Hindlimb muscle (tissue), 1 donor: ENCODE results near the gene SLC8B1. TPM values are rescaled to one million over a fixed set of nuclear protein-coding genes. Genes with fewer than 3 reads are reported as not detected.

Experiments used
- DNase-seq: peaks from one replicate; pipeline ENCODE4 v3.0.0-alpha.2; 2013
- polyA plus RNA-seq: library from polyadenylated mRNA; unstranded; fragments of 120-200 nt; gene quantifications from one replicate; pipeline ENCODE4 v1.2.1, GENCODE V29; 2013; ENCODE audit not compliant: insufficient read length

SLC8B1 gene
- polyA plus RNA-seq, 1 donor = 19.4 TPM

DNA sequence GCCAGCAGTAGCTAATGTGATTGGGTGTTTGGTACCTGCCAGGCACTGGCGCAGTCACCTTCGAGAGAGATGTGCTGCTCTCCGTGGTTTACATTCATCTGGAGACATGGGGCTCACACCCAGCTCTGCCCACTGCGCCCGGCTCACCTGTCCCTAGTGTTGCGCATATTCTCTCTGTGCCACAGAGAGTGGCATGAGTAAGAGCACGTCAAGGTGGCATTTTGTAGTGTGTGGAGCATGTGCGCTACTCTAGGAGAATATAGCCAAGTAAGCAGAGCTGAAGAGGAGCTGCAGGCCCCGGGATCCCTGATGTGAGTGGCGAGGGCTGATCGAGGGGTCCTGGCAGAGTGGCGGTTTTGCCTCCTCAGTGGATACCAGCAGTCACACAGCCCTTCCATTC, 66.8 kb downstream of the SLC8B1 start:
- no peak for DNase-seq

DNA sequence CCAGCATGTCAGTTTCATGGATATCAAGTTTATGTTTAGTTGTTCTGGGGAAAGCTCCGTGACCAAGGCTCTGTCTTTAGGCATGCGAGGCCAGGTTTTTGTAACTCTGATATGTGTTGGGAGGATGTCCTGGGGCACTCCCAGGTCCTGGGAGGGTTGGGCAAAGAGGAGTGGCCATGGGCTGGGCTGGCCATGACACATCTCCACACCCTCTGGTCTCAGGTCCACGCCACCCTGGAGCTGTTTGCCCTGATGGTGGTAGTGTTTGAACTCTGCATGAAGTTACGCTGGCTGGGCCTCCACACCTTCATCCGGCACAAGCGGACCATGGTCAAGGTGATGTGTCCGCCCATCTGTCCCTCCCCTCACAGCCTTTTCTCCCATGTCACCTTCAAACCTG, 67.3 kb downstream of the SLC8B1 start:
- no peak for DNase-seq

DNA sequence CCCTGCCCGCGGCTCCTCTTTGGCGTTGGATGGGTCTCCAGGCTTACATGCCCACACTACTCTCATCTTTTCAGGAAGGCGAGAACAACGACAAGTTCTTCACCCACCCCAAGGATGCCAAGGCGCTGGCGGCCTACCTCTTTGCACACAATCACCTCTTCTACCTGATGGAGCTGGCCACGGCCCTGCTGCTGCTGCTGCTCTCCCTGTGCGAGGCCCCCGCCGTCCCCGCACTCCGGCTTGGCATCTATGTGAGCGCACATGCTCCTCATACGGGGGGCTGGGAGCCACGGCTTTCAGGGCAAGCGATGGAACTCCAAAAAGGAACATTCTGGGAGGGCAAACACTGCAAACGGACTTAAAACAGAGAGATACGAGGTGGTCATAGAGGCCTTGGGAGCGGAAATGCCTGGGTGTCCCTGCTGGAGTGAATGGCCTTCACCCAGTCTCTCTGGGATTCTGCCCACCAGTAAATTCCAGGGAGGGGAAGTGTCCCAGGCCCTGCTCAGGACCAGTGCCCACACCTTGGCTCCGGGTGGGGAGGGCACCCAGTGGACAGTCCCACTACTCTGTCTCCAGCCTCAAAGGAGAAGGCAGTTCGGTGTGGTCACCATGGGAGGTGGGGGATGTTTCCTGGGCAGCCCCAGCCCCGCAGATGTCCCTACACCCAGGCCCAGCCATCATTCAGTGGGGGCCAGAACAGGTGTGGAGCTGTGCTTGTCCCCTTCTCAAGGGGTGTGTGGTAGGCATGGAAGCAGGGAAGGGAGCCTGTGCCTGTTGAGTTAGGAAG, 68.6 kb downstream of the SLC8B1 start:
- DNase-seq = no peak

DNA sequence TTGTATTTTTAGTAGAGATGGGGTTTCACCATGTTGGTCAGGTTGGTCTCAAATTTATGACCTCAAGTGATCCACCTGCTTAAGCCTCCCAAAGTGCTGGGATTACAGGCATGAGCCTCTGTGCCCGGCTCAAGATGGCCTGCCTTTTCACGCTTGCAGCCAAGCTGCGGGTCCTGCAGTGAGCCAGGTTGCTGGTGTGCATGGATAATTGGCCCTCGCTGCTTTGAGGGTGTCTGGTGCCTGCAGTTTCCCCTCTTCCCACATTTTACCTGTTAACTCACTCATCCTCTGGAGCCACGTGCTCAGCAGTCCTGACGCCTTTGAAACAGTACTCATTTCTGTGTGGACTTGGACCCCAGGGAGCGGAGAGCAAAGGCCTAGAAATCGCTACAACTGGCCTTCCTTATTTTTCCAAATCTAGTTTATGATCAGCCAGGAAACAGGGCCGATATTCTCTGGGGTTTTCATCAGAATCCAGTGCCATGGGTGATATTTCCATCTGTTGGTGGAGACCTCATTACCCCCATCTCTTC, 71.4 kb downstream of the SLC8B1 start:
- no peak for DNase-seq

DNA sequence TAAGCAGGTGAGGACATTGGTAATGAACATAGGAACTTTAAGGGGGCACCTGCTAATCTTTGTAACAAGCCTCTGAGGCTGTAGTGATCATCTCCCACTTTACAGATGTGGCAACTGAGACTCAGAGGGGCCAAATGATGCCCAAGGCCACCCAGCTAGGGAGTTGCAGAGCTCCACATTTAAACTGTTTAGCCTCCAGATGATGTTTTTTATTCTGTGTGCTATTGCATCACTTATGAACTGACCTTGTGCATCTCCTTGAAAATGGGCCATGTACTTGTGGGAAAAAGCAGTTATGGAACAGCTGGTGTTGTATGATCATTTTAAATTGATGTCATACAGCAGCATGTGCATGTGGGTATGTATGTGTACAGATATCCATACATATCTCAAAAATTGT, 72.2 kb downstream of the SLC8B1 start:
- no peak for DNase-seq

DNA sequence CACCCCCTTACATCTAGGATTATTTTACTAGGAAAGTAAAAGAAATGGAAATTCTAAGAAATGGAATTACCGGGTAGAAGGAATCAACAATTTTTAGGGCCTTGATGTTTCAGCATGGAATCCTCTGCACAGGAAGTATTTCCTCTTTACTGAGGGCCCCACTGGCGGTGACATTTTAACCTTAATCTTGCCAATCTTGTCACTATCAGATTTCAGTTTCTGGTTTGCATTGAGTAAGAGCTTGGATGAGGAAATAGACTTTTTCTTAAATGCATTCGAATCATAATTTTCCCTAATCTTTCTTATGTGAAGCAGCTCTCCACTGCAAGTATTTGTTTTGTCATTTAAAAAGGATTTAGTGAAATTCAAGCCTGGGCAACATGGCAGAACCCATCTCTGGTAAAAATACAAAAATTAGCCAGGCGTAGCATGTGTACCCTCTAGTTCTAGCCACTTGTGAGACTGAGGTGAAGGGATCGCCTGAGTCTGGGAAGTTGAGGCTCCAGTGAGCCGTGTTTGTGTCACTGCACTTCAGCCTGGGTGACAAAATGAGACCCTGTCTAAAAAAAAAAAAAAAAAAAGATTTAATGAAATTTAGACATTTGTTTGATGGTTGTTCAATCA, 73.0 kb downstream of the SLC8B1 start:
- DNase-seq = no peak

DNA sequence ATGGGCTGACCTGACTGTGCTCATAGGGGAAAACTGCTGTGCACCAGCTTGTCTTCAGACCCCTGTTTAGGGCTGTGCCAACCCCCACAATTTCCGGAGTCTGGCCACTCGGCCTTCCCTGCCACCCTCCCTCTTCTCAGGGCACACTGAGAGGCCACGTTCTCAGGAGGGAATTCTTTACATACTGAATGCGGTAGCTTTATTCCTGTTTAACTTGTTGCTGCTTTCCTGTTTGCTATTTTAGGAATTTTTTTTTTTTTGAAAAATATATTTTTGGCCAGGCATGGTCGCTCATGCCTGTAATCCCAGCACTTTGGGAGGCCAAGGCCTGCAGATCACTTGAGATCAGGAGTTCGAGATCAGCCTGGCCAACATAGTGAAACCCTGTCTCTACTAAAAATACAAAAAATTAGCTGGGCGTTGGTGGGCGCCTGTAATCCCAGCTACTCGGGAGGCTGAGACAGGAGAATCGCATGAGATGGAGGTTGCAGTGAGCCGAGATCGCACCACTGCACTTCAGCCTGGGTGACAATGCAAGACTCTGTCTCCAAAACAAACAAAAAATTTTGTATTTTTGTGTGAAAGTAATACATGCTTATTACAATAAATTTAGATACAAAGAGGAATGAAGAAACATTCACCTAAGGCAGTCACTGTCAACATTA, 74.1 kb downstream of the SLC8B1 start:
- no peak for DNase-seq

DNA sequence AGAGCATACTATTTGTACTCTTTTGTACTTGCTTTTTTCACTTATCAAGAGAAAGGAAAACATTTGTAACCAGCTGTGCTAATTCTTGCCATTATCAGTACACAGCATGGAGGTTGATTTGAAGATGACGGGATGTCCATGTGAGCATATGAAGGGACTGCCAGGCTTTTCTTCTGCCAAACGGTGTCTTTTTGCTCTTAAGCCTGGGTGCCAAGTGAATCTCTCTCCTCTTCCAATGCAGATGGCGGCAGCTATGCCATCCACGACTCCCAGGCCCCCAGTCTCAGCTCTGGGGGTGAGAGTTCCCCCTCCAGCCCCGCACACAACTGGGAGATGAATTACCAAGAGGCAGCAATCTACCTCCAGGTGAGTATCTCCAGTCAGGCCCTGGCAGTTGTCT, 74.8 kb downstream of the SLC8B1 start:
- no peak for DNase-seq

DNA sequence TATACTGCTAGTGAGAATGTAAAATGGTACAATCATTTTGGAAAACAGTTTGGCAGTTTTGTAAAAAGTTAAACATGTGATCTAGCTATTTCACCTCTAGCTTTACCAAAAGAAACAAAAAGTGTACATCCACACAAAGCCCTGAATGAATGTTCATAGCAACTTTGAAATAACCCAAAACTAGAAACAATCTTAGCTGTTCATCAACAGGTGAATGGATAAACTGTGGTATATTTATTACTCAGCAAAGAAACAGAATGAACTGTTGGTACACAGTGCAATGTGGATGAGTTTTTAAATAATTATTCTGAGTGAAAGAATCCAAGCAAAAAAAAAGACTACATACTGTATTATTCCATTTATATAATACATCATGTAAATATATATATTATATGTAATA, 77.3 kb downstream of the SLC8B1 start:
- DNase-seq = no peak

DNA sequence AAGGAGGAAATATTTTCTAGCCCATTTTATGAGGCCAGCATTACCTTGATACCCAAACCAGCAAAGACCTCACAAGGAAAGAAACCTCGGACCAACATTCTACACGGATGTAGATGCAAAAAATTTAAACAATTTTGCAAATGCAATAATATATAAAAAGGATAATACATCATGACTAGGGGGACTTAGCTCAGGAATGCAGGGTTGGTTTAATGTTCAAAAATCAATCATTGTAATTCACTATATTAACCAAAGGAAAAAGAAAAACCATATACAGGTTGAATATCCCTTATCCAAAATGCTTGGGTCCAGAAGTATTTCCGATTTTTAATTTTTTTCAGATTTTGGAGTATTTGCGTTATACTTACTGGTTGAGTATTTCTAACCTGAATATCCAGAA, 80.6 kb downstream of the SLC8B1 start:
- DNase-seq = no peak

DNA sequence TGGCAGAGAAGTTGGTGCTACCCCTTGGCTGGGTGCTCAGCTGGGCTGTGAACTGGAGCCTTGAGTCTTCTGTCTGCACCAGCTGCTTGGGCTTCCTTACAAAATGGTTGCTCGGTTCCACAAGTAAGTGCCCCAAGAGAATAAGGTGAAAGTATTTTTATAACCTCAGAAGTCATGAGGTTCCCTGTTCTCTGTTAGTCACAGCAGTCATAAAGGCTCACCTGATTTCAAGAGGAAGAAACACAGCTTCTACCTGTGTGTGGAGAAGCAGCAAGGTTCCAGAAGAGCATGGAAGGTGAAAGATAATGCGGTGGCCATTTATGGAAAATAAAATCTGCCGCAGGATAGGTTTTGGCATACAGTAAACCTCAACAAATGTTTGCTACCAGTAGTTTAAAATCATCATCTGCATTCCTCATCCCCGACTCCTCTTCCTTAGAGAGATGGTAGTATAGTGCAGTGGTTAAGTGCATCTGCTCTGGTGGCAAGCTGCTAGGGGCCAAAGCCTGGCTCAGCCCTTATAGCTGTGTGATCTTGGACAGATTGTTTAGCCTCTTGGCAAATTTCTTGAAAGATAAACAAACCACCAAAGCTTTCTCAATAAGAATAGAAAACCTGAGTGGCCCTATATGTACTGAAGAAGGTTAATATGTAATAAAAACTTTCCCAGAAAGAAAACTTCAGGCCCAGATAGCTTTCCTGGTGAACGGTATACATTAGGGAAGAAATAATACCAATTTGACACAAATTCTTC, 81.2 kb downstream of the SLC8B1 start:
- no peak for DNase-seq

DNA sequence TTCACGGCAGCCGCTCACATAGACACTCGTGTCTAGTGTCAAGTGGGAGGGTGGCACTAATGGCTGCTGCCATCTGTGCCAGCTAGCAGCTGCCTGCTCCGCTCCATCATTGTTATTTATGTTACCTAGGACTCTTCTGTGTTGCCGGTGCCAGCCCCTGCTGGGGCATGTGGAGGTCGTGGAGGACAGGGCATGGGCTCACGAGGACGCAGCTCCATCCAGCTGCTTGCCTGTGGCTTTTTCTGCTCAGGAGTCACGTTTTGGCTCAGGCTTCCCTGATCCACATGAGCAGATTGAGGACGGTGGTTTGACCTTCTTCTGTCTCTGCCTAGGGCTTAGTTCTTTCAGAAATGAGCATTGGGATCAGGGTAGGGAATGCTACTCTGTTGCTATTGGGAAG, 82.4 kb downstream of the SLC8B1 start:
- DNase-seq = no peak

DNA sequence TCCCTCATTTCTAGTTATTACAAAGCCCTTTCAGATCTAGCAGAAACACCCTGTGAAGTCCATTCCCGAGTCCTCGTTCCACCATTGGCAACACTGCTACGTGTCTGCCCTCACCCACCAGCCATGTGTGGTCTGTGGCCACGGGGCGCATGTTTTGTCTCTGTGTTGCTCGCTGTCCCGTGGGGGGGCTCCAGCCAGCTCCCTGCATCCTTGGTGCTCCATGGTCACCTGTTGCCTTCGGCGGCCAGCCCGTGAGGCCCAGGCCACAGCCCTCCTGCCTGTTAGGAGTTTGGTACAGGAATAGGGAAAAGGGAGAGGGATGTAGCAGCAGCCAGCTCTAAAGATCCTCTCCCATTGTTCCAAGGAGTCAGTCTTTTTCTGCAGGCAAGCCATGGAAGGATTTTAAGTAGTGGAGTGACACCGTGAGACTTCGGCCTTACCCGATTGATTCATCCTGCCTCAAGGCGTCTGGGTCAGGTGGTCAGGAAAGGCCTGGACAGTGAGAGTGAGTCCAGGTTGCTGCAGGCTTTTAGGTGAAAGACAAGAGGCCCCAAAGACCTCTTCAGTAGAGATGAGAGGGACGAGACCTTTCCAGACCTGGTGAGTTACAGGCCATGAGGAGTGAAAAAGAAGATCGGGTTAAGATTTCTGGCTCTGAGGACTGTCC, 83.4 kb downstream of the SLC8B1 start:
- DNase-seq = no peak

DNA sequence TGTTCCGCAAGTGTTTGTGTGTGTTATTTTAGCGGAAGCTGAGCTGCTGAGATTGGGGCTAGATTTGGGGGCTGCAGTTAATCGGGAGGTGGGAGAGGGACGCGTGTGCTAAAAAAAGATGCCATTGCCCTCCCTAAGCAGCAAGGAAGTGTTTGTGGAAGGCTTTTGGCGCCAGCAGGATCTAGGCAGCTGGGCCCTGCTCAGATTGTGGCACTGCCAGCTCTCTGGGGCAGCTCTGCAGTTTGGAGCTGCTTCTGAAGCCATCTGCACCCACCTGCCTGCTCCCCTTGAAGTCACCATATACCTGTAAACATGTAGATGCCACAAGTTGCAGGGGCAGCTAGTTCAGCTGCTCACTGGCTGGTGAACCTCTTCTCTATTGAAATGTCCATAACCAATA, 84.9 kb downstream of the SLC8B1 start:
- DNase-seq = no peak

DNA sequence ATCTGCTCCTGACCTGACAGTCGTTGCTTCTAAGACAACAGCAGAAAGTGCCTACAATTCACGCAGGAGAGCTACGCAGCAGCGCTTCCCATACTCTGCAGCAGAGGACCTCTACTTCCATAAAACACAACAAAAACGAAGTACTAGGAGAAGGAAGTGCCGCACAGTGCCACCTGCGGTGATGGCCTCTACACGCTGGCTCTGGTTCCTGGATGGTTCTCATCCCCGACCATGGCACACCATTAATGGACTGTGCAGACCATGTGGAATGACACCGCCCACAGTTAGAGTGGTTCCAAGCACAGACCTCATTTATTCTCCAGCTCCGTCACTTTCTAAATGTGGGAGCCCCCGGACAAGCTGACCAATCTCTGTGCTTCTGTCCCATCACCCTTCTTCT, 85.4 kb downstream of the SLC8B1 start:
- no peak for DNase-seq

DNA sequence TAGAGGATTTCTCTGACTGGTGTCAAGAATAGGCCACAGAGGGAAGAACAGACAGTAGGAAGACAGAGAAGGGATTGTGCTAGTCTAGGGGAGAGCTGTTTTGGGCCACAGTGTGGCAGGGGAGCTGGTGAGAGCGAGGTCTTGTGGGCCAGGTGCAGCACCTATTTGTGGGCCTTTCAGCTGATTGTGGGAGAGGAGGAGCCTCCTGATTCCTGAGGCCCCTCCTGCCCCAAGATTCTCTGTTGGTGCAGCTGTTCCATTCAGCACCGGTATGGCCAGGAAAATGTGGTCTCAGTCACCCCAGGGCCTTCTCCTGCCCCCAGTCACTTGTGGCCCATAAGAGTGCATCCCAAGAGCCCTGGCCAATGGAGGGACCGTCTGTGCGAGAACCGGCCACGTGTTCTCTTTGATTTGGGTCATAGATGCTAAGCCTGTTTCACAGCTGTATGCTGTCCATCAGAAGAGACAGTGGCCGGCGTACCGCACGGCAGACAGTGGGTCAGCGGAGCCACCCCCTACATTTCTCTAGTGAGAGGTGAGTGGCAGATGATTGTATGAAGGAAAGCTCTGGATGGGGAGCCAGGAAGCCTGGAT, 86.0 kb downstream of the SLC8B1 start:
- DNase-seq = no peak

Other genes with a start within 250 kb of the SLC8B1 start
- gene RASAL1, start 199.3 kb downstream of the SLC8B1 start, polyA plus RNA-seq = 0.08 TPM
- gene CFAP73, start 185.4 kb downstream of the SLC8B1 start, polyA plus RNA-seq = not detected
- 80.2 TPM for gene DDX54, start 149.6 kb downstream of the SLC8B1 start, polyA plus RNA-seq
- 11.4 TPM for gene RITA1, start 149.4 kb downstream of the SLC8B1 start, polyA plus RNA-seq
- 48.2 TPM for gene TPCN1, start 113.6 kb downstream of the SLC8B1 start, polyA plus RNA-seq
- 15.5 TPM for gene PLBD2, start 23.5 kb upstream of the SLC8B1 start, polyA plus RNA-seq
- gene SDS, start 68.8 kb upstream of the SLC8B1 start, polyA plus RNA-seq = 0.75 TPM
- gene SDSL, start 87.3 kb upstream of the SLC8B1 start, polyA plus RNA-seq = 2.3 TPM
- gene LHX5, start 136.8 kb upstream of the SLC8B1 start, polyA plus RNA-seq = not detected